Activated naive CD4-positive, alpha-beta T cell treated with anti-CD3 and anti-CD28 coated beads, Interleukin-2, amount 50 U/mL, for 24 hours (primary cell): Measurements from ENCODE around the gene CRY2.

Experiments used
- H3K27ac Mint-ChIP-seq: one replicate; pipeline ENCODE4 v1.8.0; 2021; ENCODE audit warnings: mild to moderate bottlenecking, mixed read lengths
- H3K27me3 Mint-ChIP-seq: one replicate; pipeline ENCODE4 v1.8.0; 2021; ENCODE audit warnings: mixed read lengths
- H3K36me3 Mint-ChIP-seq: one replicate; pipeline ENCODE4 v1.8.0; 2021; ENCODE audit warnings: mixed read lengths
- H3K4me1 Mint-ChIP-seq: one replicate; pipeline ENCODE4 v1.8.0; 2021; ENCODE audit warnings: mixed read lengths
- H3K4me3 Mint-ChIP-seq: one replicate; pipeline ENCODE4 v1.8.0; 2021; ENCODE audit warnings: mild to moderate bottlenecking, mixed read lengths
- H3K9me3 Mint-ChIP-seq: one replicate; pipeline ENCODE4 v1.8.0; 2021; ENCODE audit warnings: mixed read lengths

CRY2 gene

GRCh38 chr11:45920531-45921477 lies 73.5 kb downstream of the CRY2 start:
- Mint-ChIP-seq H3K9me3 (no peaks in the 10 kb centered on the region), H3K4me1 (peaks cover 51% of the 10 kb centered on the region), H3K36me3 (peaks cover 1% of the 10 kb centered on the region), H3K27me3 (peaks cover 11% of the 10 kb centered on the region), H3K4me3 (peak overlapping the region; percentile 74), H3K27ac (no peak overlapping the region)

- Mint-ChIP-seq H3K27ac (peak overlapping the region; percentile 23), H3K9me3 (no peaks in the 10 kb centered on the region), H3K27me3 (peaks cover 11% of the 10 kb centered on the region), H3K4me1 (peaks cover 42% of the 10 kb centered on the region), H3K4me3 (peak overlapping the region; percentile 74), H3K36me3 (peaks cover 1% of the 10 kb centered on the region)
Observed at GRCh38 chr11:45921561-45922424, 74.5 kb downstream of the CRY2 start.

GRCh38 chr11:45922425-45923082 lies 75.3 kb downstream of the CRY2 start, which contains the start of gene LARGE2:
Gene LARGE2 (plus strand): TSS chr11:45922656. CDS start chr11:45922883, 227 bp downstream.
- peaks cover 38% of the 10 kb centered on the region for H3K4me1 Mint-ChIP-seq
- peak within 1 kb of the TSS; percentile 72 for H3K27ac Mint-ChIP-seq
- H3K36me3 Mint-ChIP-seq, result peaks cover 1% of the 10 kb centered on the region
- peaks cover 11% of the 10 kb centered on the region for H3K27me3 Mint-ChIP-seq
- peak within 1 kb of the TSS; percentile 76 for H3K4me3 Mint-ChIP-seq
- H3K9me3 Mint-ChIP-seq, result no peaks in the 10 kb centered on the region

GRCh38 chr11:45924036-45924915 lies 77.0 kb downstream of the CRY2 start:
- H3K27me3 Mint-ChIP-seq, result peaks cover 11% of the 10 kb centered on the region
- H3K36me3 Mint-ChIP-seq, result no peaks in the 10 kb centered on the region
- peak overlapping the region; percentile 74 for H3K4me3 Mint-ChIP-seq
- H3K4me1 Mint-ChIP-seq, result peaks cover 24% of the 10 kb centered on the region
- H3K9me3 Mint-ChIP-seq, result no peaks in the 10 kb centered on the region
- H3K27ac Mint-ChIP-seq, result peak overlapping the region; percentile 95

GRCh38 chr11:45924927-45925326 lies 77.7 kb downstream of the CRY2 start:
- Mint-ChIP-seq H3K9me3 (no peaks in the 10 kb centered on the region), H3K4me3 (no peak overlapping the region), H3K36me3 (no peaks in the 10 kb centered on the region), H3K27ac (no peak overlapping the region), H3K4me1 (peaks cover 20% of the 10 kb centered on the region), H3K27me3 (peaks cover 11% of the 10 kb centered on the region)

GRCh38 chr11:45925550-45925949 lies 78.3 kb downstream of the CRY2 start:
- H3K4me3 Mint-ChIP-seq, result no peak overlapping the region
- H3K4me1 Mint-ChIP-seq, result peaks cover 23% of the 10 kb centered on the region
- peaks cover 11% of the 10 kb centered on the region for H3K27me3 Mint-ChIP-seq
- no peaks in the 10 kb centered on the region for H3K9me3 Mint-ChIP-seq
- no peak overlapping the region for H3K27ac Mint-ChIP-seq
- H3K36me3 Mint-ChIP-seq, result no peaks in the 10 kb centered on the region

GRCh38 chr11:45926001-45926401 lies 78.7 kb downstream of the CRY2 start:
- Mint-ChIP-seq H3K27me3 (peaks cover 11% of the 10 kb centered on the region), H3K27ac (no peak overlapping the region), H3K4me3 (no peak overlapping the region), H3K9me3 (no peaks in the 10 kb centered on the region), H3K36me3 (no peaks in the 10 kb centered on the region), H3K4me1 (peaks cover 28% of the 10 kb centered on the region)

- H3K27ac Mint-ChIP-seq, result no peak overlapping the region
- peaks cover 8% of the 10 kb centered on the region for H3K27me3 Mint-ChIP-seq
- H3K4me1 Mint-ChIP-seq, result peaks cover 29% of the 10 kb centered on the region
- no peaks in the 10 kb centered on the region for H3K9me3 Mint-ChIP-seq
- H3K4me3 Mint-ChIP-seq, result no peak overlapping the region
- H3K36me3 Mint-ChIP-seq, result no peaks in the 10 kb centered on the region
Observed at GRCh38 chr11:45926536-45927331, 79.5 kb downstream of the CRY2 start.

GRCh38 chr11:45927332-45927683 lies 80.0 kb downstream of the CRY2 start:
- no peak overlapping the region for H3K27ac Mint-ChIP-seq
- no peaks in the 10 kb centered on the region for H3K36me3 Mint-ChIP-seq
- H3K27me3 Mint-ChIP-seq, result peaks cover 8% of the 10 kb centered on the region
- peaks cover 29% of the 10 kb centered on the region for H3K4me1 Mint-ChIP-seq
- H3K4me3 Mint-ChIP-seq, result no peak overlapping the region
- H3K9me3 Mint-ChIP-seq, result no peaks in the 10 kb centered on the region

GRCh38 chr11:45927684-45928413 lies 80.6 kb downstream of the CRY2 start:
- H3K27me3 Mint-ChIP-seq, result peaks cover 8% of the 10 kb centered on the region
- no peaks in the 10 kb centered on the region for H3K9me3 Mint-ChIP-seq
- peaks cover 29% of the 10 kb centered on the region for H3K4me1 Mint-ChIP-seq
- H3K36me3 Mint-ChIP-seq, result no peaks in the 10 kb centered on the region
- H3K27ac Mint-ChIP-seq, result no peak overlapping the region
- H3K4me3 Mint-ChIP-seq, result no peak overlapping the region

GRCh38 chr11:45928535-45929215 lies 81.4 kb downstream of the CRY2 start:
- H3K27me3 Mint-ChIP-seq, result peaks cover 5% of the 10 kb centered on the region
- no peak overlapping the region for H3K27ac Mint-ChIP-seq
- peaks cover 25% of the 10 kb centered on the region for H3K4me1 Mint-ChIP-seq
- H3K36me3 Mint-ChIP-seq, result no peaks in the 10 kb centered on the region
- no peak overlapping the region for H3K4me3 Mint-ChIP-seq
- no peaks in the 10 kb centered on the region for H3K9me3 Mint-ChIP-seq

GRCh38 chr11:45929486-45930030 lies 82.3 kb downstream of the CRY2 start:
- Mint-ChIP-seq H3K9me3 (no peaks in the 10 kb centered on the region), H3K4me3 (no peak overlapping the region), H3K4me1 (peaks cover 20% of the 10 kb centered on the region), H3K27me3 (no peaks in the 10 kb centered on the region), H3K36me3 (no peaks in the 10 kb centered on the region), H3K27ac (no peak overlapping the region)
